Activated naive CD4-positive, alpha-beta T cell treated with anti-CD3 and anti-CD28 coated beads, Interleukin-2, amount 10 ng/mL, durations not matched to agents 7 days and 5 days (primary cell): ENCODE measurements around the gene TNFRSF1A.

ENCODE experiments used
- CTCF ChIA-PET: fragments of 350-600 bp; sonication (Branson Sonifier 250); formaldehyde crosslinking; loops from one replicate; lab custom pipeline; 2021; ENCODE audit warnings: antibody characterized with exemption; lab: Charles Lee
- DNase-seq: peaks from one replicate; pipeline ENCODE4 v3.0.0-alpha.2; 2020
- H3K27ac Mint-ChIP-seq: one replicate; pipeline ENCODE4 v1.8.0; 2021; ENCODE audit warnings: mild to moderate bottlenecking, moderate library complexity, mixed read lengths
- H3K27me3 Mint-ChIP-seq: one replicate; pipeline ENCODE4 v1.8.0; 2021; ENCODE audit warnings: mild to moderate bottlenecking, mixed read lengths
- H3K36me3 Mint-ChIP-seq: one replicate; pipeline ENCODE4 v1.8.0; 2021; ENCODE audit warnings: mixed read lengths
- H3K4me1 Mint-ChIP-seq: one replicate; pipeline ENCODE4 v1.8.0; 2021; ENCODE audit warnings: mixed read lengths
- H3K4me3 Mint-ChIP-seq: one replicate; pipeline ENCODE4 v1.8.0; 2021; ENCODE audit warnings: mild to moderate bottlenecking, moderate library complexity, mixed read lengths
- H3K9me3 Mint-ChIP-seq: one replicate; pipeline ENCODE4 v1.8.0; 2021; ENCODE audit warnings: mixed read lengths

TNFRSF1A gene

DNA sequence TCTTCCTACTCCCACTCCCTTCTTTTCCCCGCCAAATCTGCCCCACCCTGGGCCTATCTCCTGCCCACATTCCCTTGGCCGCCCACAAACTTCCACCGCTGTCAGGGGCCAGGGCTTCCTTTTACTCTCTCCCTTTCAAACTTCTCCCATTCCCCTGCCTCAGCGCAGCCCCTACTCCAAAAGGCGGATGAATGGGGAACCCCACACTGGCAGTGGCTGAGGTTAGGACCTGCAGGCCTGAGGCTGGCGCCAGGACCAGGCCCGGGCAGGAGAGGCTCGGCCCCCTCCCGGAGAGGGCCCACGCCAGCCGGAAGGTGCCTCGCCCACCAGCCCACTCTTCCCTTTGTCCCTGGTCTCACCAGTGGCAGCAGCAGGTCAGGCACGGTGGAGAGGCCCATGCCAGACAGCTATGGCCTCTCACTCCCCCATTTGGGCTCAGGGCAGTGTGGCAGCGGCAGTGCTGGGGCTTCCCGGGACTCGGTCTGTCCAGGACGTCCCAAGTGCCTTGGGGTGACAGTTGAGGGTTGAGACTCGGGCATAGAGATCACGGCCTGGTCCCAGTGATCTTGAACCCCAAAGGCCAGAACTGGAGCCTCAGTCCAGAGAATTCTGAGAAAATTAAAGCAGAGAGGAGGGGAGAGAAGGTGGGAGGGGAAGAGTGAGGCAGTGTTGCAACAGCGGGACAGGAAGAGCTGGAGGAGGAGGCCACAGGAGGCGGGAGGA, at the start of gene TNFRSF1A:
Gene TNFRSF1A (minus strand): TSS at position 660 of the 723 bp plus-strand sequence. CDS start 262 bp downstream, at position 398.
- Mint-ChIP-seq H3K27ac (no peak within 1 kb of the TSS), H3K4me1 (peaks cover 39% of the 10 kb centered on the region), H3K36me3 (peaks cover 7% of the 10 kb centered on the region), H3K27me3 (no peaks in the 10 kb centered on the region), H3K9me3 (no peaks in the 10 kb centered on the region), H3K4me3 (peak within 1 kb of the TSS; percentile 51)
- CTCF ChIA-PET, result interaction anchor here (1.1 to 1.5 kb wide), 2 partner anchors 15 to 124 kb away, joined by 3 to 5 read pairs; no protein-coding TSS in a partner anchor
- peak; percentile 65 for DNase-seq

GRCh38 chr12:6391013-6391412, 49.1 kb upstream of the TNFRSF1A start:
- peaks cover 50% of the 10 kb centered on the region for H3K27me3 Mint-ChIP-seq
- CTCF ChIA-PET, result no interaction called here
- no peaks in the 10 kb centered on the region for H3K36me3 Mint-ChIP-seq
- H3K27ac Mint-ChIP-seq, result no peak overlapping the region
- H3K9me3 Mint-ChIP-seq, result no peaks in the 10 kb centered on the region
- no peak for DNase-seq
- H3K4me3 Mint-ChIP-seq, result no peak overlapping the region
- H3K4me1 Mint-ChIP-seq, result no peaks in the 10 kb centered on the region

GRCh38 chr12:6390084-6390799, 48.4 kb upstream of the TNFRSF1A start:
- Mint-ChIP-seq H3K27me3 (peaks cover 54% of the 10 kb centered on the region), H3K4me1 (no peaks in the 10 kb centered on the region), H3K27ac (no peak overlapping the region), H3K9me3 (no peaks in the 10 kb centered on the region), H3K4me3 (no peak overlapping the region), H3K36me3 (no peaks in the 10 kb centered on the region)
- no peak for DNase-seq
- CTCF ChIA-PET, result no interaction called here

DNA sequence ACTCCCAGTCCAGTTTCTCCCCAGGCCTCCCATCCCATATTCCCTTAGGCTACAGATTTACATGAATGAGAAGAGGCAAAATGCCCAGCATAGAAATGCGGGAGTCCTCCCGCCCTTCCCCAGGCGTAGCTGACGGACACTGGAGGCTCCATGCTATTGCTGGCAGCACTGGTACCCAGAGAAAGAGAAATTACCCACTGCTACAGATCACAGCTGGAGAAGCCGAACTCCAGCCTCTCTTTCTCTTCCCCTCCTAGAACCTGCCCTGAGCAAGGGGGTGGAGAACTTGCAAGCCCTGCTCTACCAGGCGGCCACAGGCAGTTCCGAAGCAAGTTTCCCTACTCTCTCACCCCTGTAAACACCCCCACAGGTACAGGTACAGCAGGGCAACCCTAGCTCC, 45.7 kb upstream of the TNFRSF1A start:
- CTCF ChIA-PET, result interaction anchor here (0.6 kb wide), 1 partner anchor 76 kb away, joined by 3 read pairs; no protein-coding TSS in a partner anchor
- Mint-ChIP-seq H3K27me3 (peaks cover 65% of the 10 kb centered on the region), H3K9me3 (no peaks in the 10 kb centered on the region), H3K27ac (no peak overlapping the region), H3K4me3 (no peak overlapping the region), H3K36me3 (no peaks in the 10 kb centered on the region), H3K4me1 (peaks cover 4% of the 10 kb centered on the region)
- no peak for DNase-seq

- Mint-ChIP-seq H3K27me3 (peaks cover 73% of the 10 kb centered on the region), H3K4me3 (no peak overlapping the region), H3K4me1 (peaks cover 4% of the 10 kb centered on the region), H3K36me3 (no peaks in the 10 kb centered on the region), H3K9me3 (no peaks in the 10 kb centered on the region), H3K27ac (no peak overlapping the region)
- DNase-seq, result no peak
- CTCF ChIA-PET, result no interaction called here
Measured at GRCh38 chr12:6386491-6386890, 44.6 kb upstream of the TNFRSF1A start.

GRCh38 chr12:6386038-6386437, 44.2 kb upstream of the TNFRSF1A start:
- Mint-ChIP-seq H3K9me3 (no peaks in the 10 kb centered on the region), H3K4me3 (no peak overlapping the region), H3K27me3 (peaks cover 78% of the 10 kb centered on the region), H3K36me3 (no peaks in the 10 kb centered on the region), H3K4me1 (peaks cover 4% of the 10 kb centered on the region), H3K27ac (no peak overlapping the region)
- CTCF ChIA-PET, result no interaction called here
- DNase-seq, result no peak

- H3K9me3 Mint-ChIP-seq, result no peaks in the 10 kb centered on the region
- H3K4me1 Mint-ChIP-seq, result peaks cover 4% of the 10 kb centered on the region
- H3K4me3 Mint-ChIP-seq, result no peak overlapping the region
- H3K27ac Mint-ChIP-seq, result no peak overlapping the region
- DNase-seq, result no peak
- H3K27me3 Mint-ChIP-seq, result peaks cover 88% of the 10 kb centered on the region
- H3K36me3 Mint-ChIP-seq, result no peaks in the 10 kb centered on the region
- CTCF ChIA-PET, result interaction anchor here (1.0 kb wide), 1 partner anchor 18 kb away, joined by 3 read pairs; no protein-coding TSS in a partner anchor
Measured at GRCh38 chr12:6384499-6385436, 42.9 kb upstream of the TNFRSF1A start.

- Mint-ChIP-seq H3K4me1 (peaks cover 4% of the 10 kb centered on the region), H3K27me3 (peaks cover 89% of the 10 kb centered on the region), H3K4me3 (no peak within 1 kb of the TSS), H3K27ac (no peak within 1 kb of the TSS), H3K9me3 (no peaks in the 10 kb centered on the region), H3K36me3 (no peaks in the 10 kb centered on the region)
- DNase-seq, result peak; percentile 35
- CTCF ChIA-PET, result no interaction called here
Measured at GRCh38 chr12:6383572-6384498, 42.0 kb upstream of the TNFRSF1A start, which contains the start of gene LTBR. LTBR (plus strand) TSS chr12:6384162; CDS start chr12:6384359, 197 bp downstream.

- CTCF ChIA-PET, result interaction anchor here (1.2 kb wide), 1 partner anchor 12 kb away, joined by 5 read pairs; no protein-coding TSS in a partner anchor
- no peaks in the 10 kb centered on the region for H3K36me3 Mint-ChIP-seq
- H3K9me3 Mint-ChIP-seq, result no peaks in the 10 kb centered on the region
- no peak for DNase-seq
- peaks cover 86% of the 10 kb centered on the region for H3K27me3 Mint-ChIP-seq
- peaks cover 4% of the 10 kb centered on the region for H3K4me1 Mint-ChIP-seq
- no peak overlapping the region for H3K4me3 Mint-ChIP-seq
- H3K27ac Mint-ChIP-seq, result no peak overlapping the region
Measured at GRCh38 chr12:6382982-6383381, 41.1 kb upstream of the TNFRSF1A start.

GRCh38 chr12:6382371-6382770, 40.5 kb upstream of the TNFRSF1A start:
- CTCF ChIA-PET, result interaction anchor here (1.2 kb wide), 1 partner anchor 12 kb away, joined by 5 read pairs; no protein-coding TSS in a partner anchor
- Mint-ChIP-seq H3K9me3 (no peaks in the 10 kb centered on the region), H3K4me1 (peaks cover 9% of the 10 kb centered on the region), H3K4me3 (no peak overlapping the region), H3K36me3 (no peaks in the 10 kb centered on the region), H3K27ac (no peak overlapping the region), H3K27me3 (peaks cover 80% of the 10 kb centered on the region)
- no peak for DNase-seq

GRCh38 chr12:6380141-6381121, 38.6 kb upstream of the TNFRSF1A start:
- peaks cover 28% of the 10 kb centered on the region for H3K4me1 Mint-ChIP-seq
- CTCF ChIA-PET, result interaction anchor here (0.7 to 1.2 kb wide), 2 partner anchors 57 to 85 kb away, joined by 3 read pairs; no protein-coding TSS in a partner anchor

More at GRCh38 chr12:6380141-6381121, 38.6 kb upstream of the TNFRSF1A start:
- Mint-ChIP-seq H3K4me3 (no peak overlapping the region), H3K27ac (no peak overlapping the region), H3K36me3 (no peaks in the 10 kb centered on the region), H3K27me3 (peaks cover 74% of the 10 kb centered on the region), H3K9me3 (no peaks in the 10 kb centered on the region)
- DNase-seq, result no peak
